Motor neuron (in vitro differentiated cells): Measurements from ENCODE around the gene CHAT. TPM values are rescaled to one million over a fixed set of nuclear protein-coding genes. Genes with fewer than 3 reads are reported as not detected.

Experiments used
- ATAC-seq, 8 experiments: fragments of 200-7000 bp; cut with Tn5 transposase; replicated peaks in 6 of 8; 2 replicates each; pipeline ENCODE4 v1.8.0; 2021; ENCODE audit warnings: mild to moderate bottlenecking in 8 of 8, moderate library complexity in 8 of 8
- H3K27ac ChIP-seq, 2 donors: fragments of 250-450 bp; sonication (Bioruptor Pico); 2 replicates each; pipeline ENCODE4 v1.9.0; 2021; ENCODE audit warnings: antibody characterized with exemption in 2 of 2, mild to moderate bottlenecking in 2 of 2, moderate library complexity in 1 of 2
- H3K4me1 ChIP-seq, 2 donors: fragments of 250-450 bp; sonication (Bioruptor Pico); replicated peaks in 1 of 2; 2 replicates each; pipeline ENCODE4 v1.6.1; 2021; ENCODE audit warnings: antibody characterized with exemption in 2 of 2, mild to moderate bottlenecking in 2 of 2, moderate library complexity in 1 of 2
- H3K4me3 ChIP-seq, 5 donors: fragments of 250-450 bp; sonication (Bioruptor Pico); 2 replicates each; pipeline ENCODE4 v1.9.0; 2021; ENCODE audit warnings: antibody characterized with exemption in 5 of 5, mild to moderate bottlenecking in 5 of 5, moderate library complexity in 4 of 5
- WGBS, 10 experiments: fragments of 450-650 bp; shearing (Covaris generic); methylation state at CpG; one replicate each; pipeline ENCODE4 v1.0.0; 2022; 5-methylcytosine and 5-hydroxymethylcytosine counted together
- in situ Hi-C, 9 experiments: fragments of 400-800 bp; cut with MboI; loops; one replicate each; pipeline ENCODE4 v1.15.0; 2021; ENCODE audit warnings: low sequenced_read_pairs in 9 of 9, low pct_unique_long_range_greater_than_20kb in 2 of 9; ENCODE audit not compliant: unreplicated experiment in 9 of 9
- total RNA-seq, 8 experiments: library from RNA; unstranded; fragments of 300-600 nt; gene quantifications; 2 replicates each; pipeline versions ENCODE4 v1.2.3 to v1.2.4, GENCODE V29; 2022

CHAT gene
- total RNA-seq, 8 experiments from 2014 or later: 2.4 to 6.5 (median 3.8) TPM; not detected in 3

GRCh38 chr10:49587981-49588380 is 25.9 kb upstream of the CHAT start:
- 44 to 100% (median 71%) methylated on average over 1 to 4 of the region's 4 CpGs; no CpG with 5 or more reads in 3 of the 10 experiments for WGBS, 10 experiments
- in situ Hi-C loops: loop anchor here in 1 of 9 experiments (25.0 kb wide), 1 partner anchor 324 kb away; no protein-coding TSS in a partner anchor
- Histone ChIP-seq H3K27ac (no peak overlapping the region), H3K4me3 (no peak overlapping the region), H3K4me1 (no peaks in the 10 kb centered on the region)
- no peak for ATAC-seq

- in situ Hi-C loops: loop anchor here in 1 of 9 experiments (25.0 kb wide), 1 partner anchor 319 kb away; no protein-coding TSS in a partner anchor
- Histone ChIP-seq H3K27ac (no peak overlapping the region), H3K4me3 (no peak overlapping the region), H3K4me1 (peaks cover 3 to 4% of the 10 kb centered on the region in 2 donors)
- ATAC-seq: peak; percentile 39 to 90 (median 72)
- WGBS, 10 experiments: 0 to 73% (median 45%) methylated on average over 1 to 8 of the region's 9 CpGs; no CpG with 5 or more reads in 2 of the 10 experiments
Measured at GRCh38 chr10:49592726-49593563, 20.9 kb upstream of the CHAT start.

- WGBS, 10 experiments: 62 to 100% (median 100%) methylated on average over 2 to 4 of the region's 6 CpGs; no CpG with 5 or more reads in 7 of the 10 experiments
- no peak for ATAC-seq
- no peak overlapping the region for H3K4me3 ChIP-seq
- in situ Hi-C loops: loop anchor here in 1 of 9 experiments (25.0 kb wide), 1 partner anchor 319 kb away; no protein-coding TSS in a partner anchor
- H3K27ac ChIP-seq: no peak overlapping the region
- peaks cover 3 to 4% of the 10 kb centered on the region in 2 donors for H3K4me1 ChIP-seq
Measured at GRCh38 chr10:49593564-49593875, 20.3 kb upstream of the CHAT start.

GRCh38 chr10:49593998-49594397 is 19.8 kb upstream of the CHAT start:
- 32 to 100% (median 63%) methylated on average over 1 to 3 of the region's 4 CpGs; no CpG with 5 or more reads in 2 of the 10 experiments for WGBS, 10 experiments
- in situ Hi-C loops: loop anchor here in 1 of 9 experiments (25.0 kb wide), 1 partner anchor 318 kb away; no protein-coding TSS in a partner anchor
- no peak for ATAC-seq

GRCh38 chr10:49594594-49594993 is 19.2 kb upstream of the CHAT start:
- peaks cover 3 to 4% of the 10 kb centered on the region in 2 donors for H3K4me1 ChIP-seq
- peak; percentile 64 to 94 (median 90) for ATAC-seq
- 0 to 9% (median 0%) methylated on average over 2 to 6 of the region's 6 CpGs; no CpG with 5 or more reads in 1 of the 10 experiments for WGBS, 10 experiments
- H3K27ac ChIP-seq: no peak overlapping the region
- H3K4me3 ChIP-seq: no peak overlapping the region
- in situ Hi-C loops: loop anchor here in 1 of 9 experiments (25.0 kb wide), 1 partner anchor 318 kb away; no protein-coding TSS in a partner anchor

More at GRCh38 chr10:49593998-49594397, 19.8 kb upstream of the CHAT start:
- Histone ChIP-seq H3K27ac (no peak overlapping the region), H3K4me1 (peaks cover 3 to 4% of the 10 kb centered on the region in 2 donors), H3K4me3 (no peak overlapping the region)

- WGBS, 10 experiments: 22 to 90% (median 73%) methylated on average over 2 to 6 of the region's 10 CpGs; no CpG with 5 or more reads in 1 of the 10 experiments
- Histone ChIP-seq H3K4me3 (no peak overlapping the region), H3K4me1 (peaks cover 3 to 4% of the 10 kb centered on the region in 2 donors), H3K27ac (no peak overlapping the region)
- ATAC-seq: peak in 5 of 8 experiments; percentile 32 to 54 (median 41)
- in situ Hi-C loops: loop anchor here in 1 of 9 experiments (25.0 kb wide), 1 partner anchor 317 kb away; no protein-coding TSS in a partner anchor
Measured at GRCh38 chr10:49595003-49595712, 18.7 kb upstream of the CHAT start.

- WGBS, 10 experiments: 40 to 93% (median 82%) methylated on average over 1 to 11 of the region's 13 CpGs; no CpG with 5 or more reads in 2 of the 10 experiments
- Histone ChIP-seq H3K4me3 (no peak overlapping the region), H3K4me1 (peaks cover 3 to 4% of the 10 kb centered on the region in 2 donors), H3K27ac (no peak overlapping the region)
- in situ Hi-C loops: loop anchor here in 1 of 9 experiments (25.0 kb wide), 1 partner anchor 316 kb away; no protein-coding TSS in a partner anchor
- ATAC-seq: no peak
Measured at GRCh38 chr10:49595713-49596492, 17.9 kb upstream of the CHAT start.

GRCh38 chr10:49596493-49596809 is 17.4 kb upstream of the CHAT start:
- no peak overlapping the region for H3K4me3 ChIP-seq
- in situ Hi-C loops: loop anchor here in 1 of 9 experiments (25.0 kb wide), 1 partner anchor 316 kb away; no protein-coding TSS in a partner anchor
- 20 to 40% (median 30%) methylated on average over 1 to 3 of the region's 3 CpGs; no CpG with 5 or more reads in 7 of the 10 experiments for WGBS, 10 experiments
- peaks cover 3 to 4% of the 10 kb centered on the region in 2 donors for H3K4me1 ChIP-seq
- H3K27ac ChIP-seq: no peak overlapping the region
- ATAC-seq: peak in 2 of 8 experiments; percentile 13 to 16

- in situ Hi-C loops: loop anchor here in 1 of 9 experiments (25.0 kb wide), 1 partner anchor 315 kb away; no protein-coding TSS in a partner anchor
Measured at GRCh38 chr10:49596836-49597235, 17.0 kb upstream of the CHAT start.

GRCh38 chr10:49597426-49598163 is 16.2 kb upstream of the CHAT start:
- in situ Hi-C loops: loop anchor here in 1 of 9 experiments (25.0 kb wide), 1 partner anchor 315 kb away; no protein-coding TSS in a partner anchor
- Histone ChIP-seq H3K27ac (no peak overlapping the region), H3K4me3 (no peak overlapping the region), H3K4me1 (peaks cover 3 to 4% of the 10 kb centered on the region in 2 donors)
- ATAC-seq: no peak
- WGBS, 10 experiments: 60 to 90% (median 78%) methylated on average over 1 to 4 of the region's 11 CpGs; no CpG with 5 or more reads in 5 of the 10 experiments

More at GRCh38 chr10:49596836-49597235, 17.0 kb upstream of the CHAT start:
- 34 to 67% (median 67%) methylated on average over 2 of the region's 3 CpGs; no CpG with 5 or more reads in 7 of the 10 experiments for WGBS, 10 experiments
- no peak overlapping the region for H3K4me3 ChIP-seq
- ATAC-seq: no peak
- peaks cover 3 to 4% of the 10 kb centered on the region in 2 donors for H3K4me1 ChIP-seq
- H3K27ac ChIP-seq: no peak overlapping the region

GRCh38 chr10:49598164-49598856 is 15.5 kb upstream of the CHAT start:
- 40 to 87% (median 58%) methylated on average over 1 to 5 of the region's 8 CpGs; no CpG with 5 or more reads in 6 of the 10 experiments for WGBS, 10 experiments
- Histone ChIP-seq H3K27ac (no peak overlapping the region), H3K4me3 (no peak overlapping the region), H3K4me1 (peaks cover 3 to 4% of the 10 kb centered on the region in 2 donors)
- in situ Hi-C loops: loop anchor here in 1 of 9 experiments (25.0 kb wide), 1 partner anchor 314 kb away; no protein-coding TSS in a partner anchor
- ATAC-seq: no peak
